Measurements from ENCODE around the gene SMAD3. TPM values are rescaled to one million over a fixed set of nuclear protein-coding genes. Genes with fewer than 3 reads are reported as not detected.

SMAD3 gene
- total RNA-seq, 1 donor from 2014 or later = 18.0 TPM

DNA sequence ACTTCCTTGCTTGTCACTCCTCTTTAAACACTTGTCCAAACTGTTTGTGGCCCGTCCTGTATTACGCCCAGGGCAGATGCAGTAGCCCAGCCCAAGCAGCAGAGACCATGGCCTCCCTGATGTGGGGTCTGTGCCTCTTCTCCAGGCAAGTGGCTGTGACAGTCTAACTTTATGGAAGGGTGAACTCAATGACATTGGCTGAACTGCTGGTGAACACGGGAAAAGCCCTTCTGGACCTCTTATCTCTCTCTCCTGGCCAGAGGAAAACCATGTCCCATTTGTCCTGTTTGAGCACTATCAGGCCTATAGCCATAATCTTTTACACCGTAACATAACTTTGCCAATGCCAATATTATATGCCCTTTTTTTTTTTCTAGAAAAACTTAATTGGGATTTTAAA, 67.6 kb downstream of the SMAD3 start:
- DNase-seq (ENCODE audit: missing footprints) = no peak
- ATAC-seq = no peak
- intact Hi-C loops (cut with DNase I) = no loop called here

- no peak for DNase-seq (ENCODE audit: missing footprints)
- intact Hi-C loops (cut with DNase I) = no loop called here
- no peak for ATAC-seq
Measured at GRCh38 chr15:67133738-67134066, 68.3 kb downstream of the SMAD3 start.

DNA sequence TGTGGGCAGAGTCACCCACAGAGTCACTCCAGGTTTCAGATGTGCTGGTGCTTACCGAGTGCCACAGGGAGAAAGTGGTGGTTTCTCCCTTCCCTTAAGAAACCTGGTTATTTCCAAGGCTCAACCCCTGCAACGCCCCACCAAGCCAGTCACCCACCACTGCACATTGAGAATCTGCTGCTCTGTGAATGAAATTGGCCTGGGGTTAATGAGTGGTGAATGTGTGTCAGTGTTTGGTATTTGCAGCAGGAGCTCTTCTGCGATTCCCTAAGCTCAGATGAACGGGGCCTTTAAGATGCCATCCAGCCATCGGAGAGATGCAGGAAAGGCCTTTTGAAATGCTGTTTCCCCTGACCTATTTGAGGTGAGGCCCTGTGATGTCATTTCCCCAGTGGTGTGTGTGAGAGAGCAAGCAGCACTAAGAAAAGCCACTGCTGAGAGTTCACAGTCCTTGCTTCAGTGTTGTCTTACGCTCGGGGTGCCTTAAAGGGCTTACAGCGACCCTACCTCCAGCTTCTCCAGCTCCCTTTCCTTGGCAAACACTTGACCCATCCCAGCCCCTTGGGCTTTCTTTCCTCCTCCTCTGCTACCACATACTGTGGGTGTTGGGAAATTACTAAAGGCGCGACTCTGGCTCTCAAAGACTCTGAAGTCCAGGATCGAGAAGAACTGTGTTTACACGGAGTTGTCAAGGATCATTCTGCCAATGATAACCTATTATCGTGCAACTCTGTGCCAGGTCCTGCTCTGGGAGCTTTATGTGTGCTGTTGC, 68.9 kb downstream of the SMAD3 start:
- DNase-seq (ENCODE audit: missing footprints) (no peak), ATAC-seq (peak; percentile 27)
- intact Hi-C loops (cut with DNase I) = no loop called here

- intact Hi-C loops (cut with DNase I) = no loop called here
- no peak for ATAC-seq
- no peak for DNase-seq (ENCODE audit: missing footprints)
Measured at GRCh38 chr15:67134871-67135492, 69.6 kb downstream of the SMAD3 start.

DNA sequence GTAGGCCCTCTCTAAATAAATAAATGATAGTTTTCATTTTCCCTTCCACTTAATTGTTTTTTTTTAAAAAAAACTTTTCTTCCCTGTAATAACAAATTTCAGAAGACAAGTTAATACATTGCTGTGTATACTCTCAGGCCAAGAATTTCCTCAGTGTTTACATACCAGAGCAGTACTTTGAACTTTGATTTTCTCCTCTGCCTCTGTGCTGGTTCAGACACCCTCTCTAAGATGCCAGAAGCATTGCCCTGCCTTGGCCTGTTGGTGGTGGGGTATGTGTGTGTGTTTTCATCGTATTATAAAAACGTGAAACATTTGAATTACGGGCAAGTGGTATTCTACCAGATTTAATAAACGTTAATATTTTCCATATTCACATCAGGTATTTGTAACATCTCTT, 70.1 kb downstream of the SMAD3 start:
- DNase-seq (ENCODE audit: missing footprints) (no peak), ATAC-seq (no peak)
- intact Hi-C loops (cut with DNase I) = no loop called here

- no peak for ATAC-seq
- DNase-seq (ENCODE audit: missing footprints) = no peak
- intact Hi-C loops (cut with DNase I) = no loop called here
Measured at GRCh38 chr15:67136802-67137201, 71.4 kb downstream of the SMAD3 start.

DNA sequence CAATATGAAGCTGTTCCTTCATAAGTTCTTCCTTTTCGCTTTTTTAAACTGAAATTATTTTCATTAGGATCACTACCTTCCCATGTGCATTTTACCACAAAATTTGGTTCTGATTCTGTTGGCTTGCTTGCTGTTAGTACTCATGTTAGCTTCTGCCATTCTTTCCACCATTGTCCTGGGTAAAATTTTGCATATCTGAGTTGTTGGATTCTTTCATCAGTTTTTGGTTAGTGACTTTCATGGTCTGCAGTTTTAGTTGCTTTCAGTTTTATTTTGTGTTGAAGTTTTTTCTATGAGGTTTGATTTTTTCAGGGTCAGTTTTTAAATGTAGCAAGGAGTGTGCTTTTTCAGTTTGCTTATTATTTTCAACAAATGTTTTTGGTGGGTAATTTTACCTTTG, 71.9 kb downstream of the SMAD3 start:
- DNase-seq (ENCODE audit: missing footprints) (no peak), ATAC-seq (no peak)
- intact Hi-C loops (cut with DNase I) = no loop called here

DNA sequence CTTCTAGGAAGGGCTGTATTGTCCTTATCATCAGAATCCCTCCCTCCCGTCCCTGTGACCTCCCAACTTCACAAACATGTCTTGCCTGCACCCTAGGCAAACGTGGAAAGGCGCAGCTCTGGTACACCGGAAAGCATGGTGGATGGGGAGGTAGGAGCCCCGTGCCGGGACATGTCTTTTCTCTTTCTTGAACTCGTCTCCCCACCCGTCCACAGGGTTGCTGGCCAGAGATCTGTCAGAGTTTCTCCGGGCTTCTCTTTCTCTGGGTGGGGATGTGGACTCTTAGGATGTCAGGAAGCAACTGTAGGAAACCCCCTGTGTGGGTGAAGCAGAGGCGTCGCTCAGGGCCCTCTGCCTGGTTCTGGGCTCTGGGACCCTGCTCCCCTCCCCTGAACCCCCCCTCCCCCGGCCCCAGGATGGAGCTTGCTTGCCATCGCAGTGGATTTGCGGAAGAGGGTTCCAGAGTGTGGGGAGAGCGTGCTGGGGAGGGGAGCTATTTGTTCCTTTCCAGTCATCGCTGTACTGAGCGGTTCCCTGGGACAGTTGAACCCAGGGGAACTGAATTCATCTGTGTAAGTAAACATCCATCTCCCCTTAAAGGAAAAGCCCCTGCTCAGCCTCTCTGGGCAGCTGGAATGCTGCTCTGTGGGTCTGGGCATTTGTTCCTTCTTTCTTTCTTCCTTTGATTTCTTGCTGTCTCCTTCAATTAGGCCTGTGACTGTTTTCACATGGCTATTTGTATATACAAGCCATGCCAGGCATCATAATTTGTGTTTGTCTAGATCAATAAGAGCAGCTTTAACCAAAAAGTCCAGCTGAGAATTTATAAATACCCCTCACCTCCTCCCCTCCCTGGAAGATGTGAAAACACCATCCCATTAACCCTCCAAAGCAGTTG, 72.8 kb downstream of the SMAD3 start:
- DNase-seq (ENCODE audit: missing footprints) = no peak
- ATAC-seq = peak; percentile 52
- intact Hi-C loops (cut with DNase I) = no loop called here

GRCh38 chr15:67138891-67139855, 73.8 kb downstream of the SMAD3 start:
- intact Hi-C loops (cut with DNase I) = no loop called here
- DNase-seq (ENCODE audit: missing footprints) (no peak), ATAC-seq (no peak)

- intact Hi-C loops (cut with DNase I) = no loop called here
- DNase-seq (ENCODE audit: missing footprints) (no peak), ATAC-seq (no peak)
Measured at GRCh38 chr15:67140078-67140833, 74.9 kb downstream of the SMAD3 start.

- DNase-seq (ENCODE audit: missing footprints) (no peak), ATAC-seq (no peak)
- intact Hi-C loops (cut with DNase I) = no loop called here
Measured at GRCh38 chr15:67142092-67142766, 76.8 kb downstream of the SMAD3 start.

- DNase-seq (ENCODE audit: missing footprints) (no peak), ATAC-seq (peak; percentile 35)
- intact Hi-C loops (cut with DNase I) = no loop called here
Measured at GRCh38 chr15:67142767-67143100, 77.3 kb downstream of the SMAD3 start.

DNA sequence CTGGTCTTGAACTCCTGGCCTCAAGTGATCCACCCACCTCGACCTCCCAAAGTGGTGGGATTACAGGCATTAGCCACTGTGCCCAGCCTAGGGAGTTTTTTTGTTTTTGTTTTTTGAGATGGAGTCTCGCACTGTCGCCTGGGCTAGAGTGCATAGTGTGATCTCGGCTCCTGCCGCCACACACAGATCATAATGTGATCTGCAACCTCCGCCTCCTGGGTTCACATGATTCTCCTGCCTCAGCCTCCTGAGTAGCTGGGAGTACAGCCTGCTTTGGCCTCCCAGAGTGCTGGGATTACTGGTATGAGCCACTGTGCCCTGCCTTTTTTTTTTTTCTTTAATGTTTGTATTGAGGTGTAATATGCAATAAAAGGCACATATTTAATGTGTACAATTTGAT, 78.2 kb downstream of the SMAD3 start:
- DNase-seq (ENCODE audit: missing footprints) (no peak), ATAC-seq (no peak)
- intact Hi-C loops (cut with DNase I) = no loop called here

GRCh38 chr15:67144609-67145311, 79.4 kb downstream of the SMAD3 start:
- intact Hi-C loops (cut with DNase I) = no loop called here
- no peak for ATAC-seq

GRCh38 chr15:67145312-67145610, 79.9 kb downstream of the SMAD3 start:
- DNase-seq (ENCODE audit: missing footprints) (no peak), ATAC-seq (no peak)
- intact Hi-C loops (cut with DNase I) = no loop called here

More at GRCh38 chr15:67144609-67145311, 79.4 kb downstream of the SMAD3 start:
- DNase-seq (ENCODE audit: missing footprints) = no peak

- intact Hi-C loops (cut with DNase I) = no loop called here
- ATAC-seq (no peak), DNase-seq (ENCODE audit: missing footprints) (no peak)
Measured at GRCh38 chr15:67145710-67146109, 80.3 kb downstream of the SMAD3 start.

DNA sequence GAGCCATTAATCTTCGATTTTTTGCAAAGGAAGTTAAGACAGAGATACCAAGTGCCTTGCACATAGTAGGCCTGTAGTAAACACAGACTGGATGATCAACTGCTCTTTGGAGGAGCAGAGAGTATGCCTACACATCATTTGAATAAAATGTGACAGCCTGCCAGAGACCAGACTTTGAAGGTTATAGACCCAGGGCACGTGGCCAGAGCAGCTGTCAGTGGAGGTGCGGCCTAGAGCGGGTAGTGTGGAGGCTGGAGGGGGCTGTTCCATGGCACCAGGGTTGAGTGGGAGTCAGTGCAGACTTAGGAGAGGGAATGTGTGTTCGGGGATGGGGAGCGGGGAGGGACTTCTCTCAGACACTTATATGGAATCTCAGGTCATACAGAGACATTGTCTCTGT, 80.8 kb downstream of the SMAD3 start:
- peak; percentile 21 for ATAC-seq
- DNase-seq (ENCODE audit: missing footprints) = no peak
- intact Hi-C loops (cut with DNase I) = no loop called here
